Activated T-helper 1 cell treated with anti-CD3 and anti-CD28 coated beads, Interleukin-12 subunit alpha, Interleukin-12 subunit beta, Interleukin-2, Interleukin-4 antibody, amounts not matched to agents 30 ng/mL and 10 ng/mL and 1 ng/mL, durations not matched to agents 14 hours and 24 hours and 36 hours (primary cell): ENCODE data around the gene LRBA. TPM values are rescaled to one million over a fixed set of nuclear protein-coding genes. Genes with fewer than 3 reads are reported as not detected.
A peak's percentile ranks its signal among the peaks of the same experiment; 100 is the strongest.

Source experiments
- DNase-seq: peaks from one replicate; pipeline ENCODE4 v3.0.0; 2021; ENCODE audit warnings: low spot score
- H3K27ac Mint-ChIP-seq: one replicate; pipeline ENCODE4 v1.8.0; 2021; ENCODE audit warnings: mild to moderate bottlenecking, mixed read lengths
- H3K27me3 Mint-ChIP-seq: one replicate; pipeline ENCODE4 v1.8.0; 2022; ENCODE audit warnings: mild to moderate bottlenecking, moderate library complexity, mixed read lengths; ENCODE audit not compliant: insufficient read depth
- H3K36me3 Mint-ChIP-seq: one replicate; pipeline ENCODE4 v1.8.0; 2021; ENCODE audit warnings: low read depth, mixed read lengths
- H3K4me1 Mint-ChIP-seq: one replicate; pipeline ENCODE4 v1.8.0; 2021; ENCODE audit warnings: low read depth, mixed read lengths
- H3K4me3 Mint-ChIP-seq: one replicate; pipeline ENCODE4 v1.8.0; 2021; ENCODE audit warnings: mild to moderate bottlenecking, moderate library complexity, mixed read lengths
- H3K9me3 Mint-ChIP-seq: one replicate; pipeline ENCODE4 v1.8.0; 2021; ENCODE audit warnings: mixed read lengths
- intact Hi-C: fragments of 100-400 bp; cut with micrococcal nuclease; formaldehyde crosslinking; loops from one replicate; pipeline ENCODE4 v1.15.1; 2024
- total RNA-seq: library from RNA; stranded (reverse); gene quantifications from 2 replicates; pipeline ENCODE4 v1.2.3, GENCODE V29; 2022

The LRBA gene
- total RNA-seq, 1 donor from 2014 or later: 54.2 TPM

DNA sequence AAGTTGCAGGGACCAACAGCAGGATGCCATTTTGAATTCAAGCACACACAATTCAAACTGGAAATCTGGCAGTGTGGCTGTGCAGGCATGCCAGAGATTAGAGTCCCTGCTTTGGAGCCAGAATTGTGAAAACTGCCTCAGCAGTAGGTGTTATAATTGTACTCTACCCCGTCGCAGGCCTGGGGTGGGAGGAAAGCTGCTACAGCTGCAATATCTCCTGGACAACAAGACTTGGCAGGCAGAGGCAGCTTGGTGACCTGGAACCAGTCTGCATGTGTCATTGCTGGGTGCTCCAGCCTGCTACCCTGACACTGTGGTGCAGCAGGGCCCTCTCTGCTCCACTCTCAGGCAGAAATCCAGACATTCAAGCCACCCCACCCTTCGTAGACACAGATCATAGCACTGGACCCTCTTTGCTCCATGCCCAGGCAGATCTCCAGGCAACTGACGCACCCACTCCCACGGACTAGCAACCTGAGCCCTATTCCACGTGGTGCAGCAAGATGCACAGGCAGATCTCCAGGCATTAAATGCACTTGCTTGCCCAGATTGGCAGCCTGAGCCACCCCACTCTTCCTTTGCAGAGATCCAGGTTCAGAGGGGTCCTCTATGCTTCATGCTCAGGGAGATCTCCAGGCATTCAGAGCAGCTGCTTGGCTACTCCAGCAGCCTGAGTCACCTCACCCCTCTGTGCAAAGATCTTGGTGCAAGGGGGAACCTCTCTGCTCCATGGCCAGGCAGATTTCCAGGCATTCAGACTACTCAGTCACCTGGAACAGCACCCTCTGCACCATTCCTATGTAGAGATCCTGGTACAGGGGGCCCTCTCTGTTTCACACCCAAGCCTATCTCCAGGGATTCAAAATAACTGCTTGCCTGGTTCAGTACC lies 140.5 kb downstream of the LRBA start:
- Mint-ChIP-seq H3K4me3 (no peak overlapping the region), H3K36me3 (peaks cover 37% of the 10 kb centered on the region), H3K9me3 (peaks cover 11% of the 10 kb centered on the region), H3K27ac (no peak overlapping the region), H3K4me1 (no peaks in the 10 kb centered on the region), H3K27me3 (no peaks in the 10 kb centered on the region)
- intact Hi-C loops: no loop called here
- no peak for DNase-seq

DNA sequence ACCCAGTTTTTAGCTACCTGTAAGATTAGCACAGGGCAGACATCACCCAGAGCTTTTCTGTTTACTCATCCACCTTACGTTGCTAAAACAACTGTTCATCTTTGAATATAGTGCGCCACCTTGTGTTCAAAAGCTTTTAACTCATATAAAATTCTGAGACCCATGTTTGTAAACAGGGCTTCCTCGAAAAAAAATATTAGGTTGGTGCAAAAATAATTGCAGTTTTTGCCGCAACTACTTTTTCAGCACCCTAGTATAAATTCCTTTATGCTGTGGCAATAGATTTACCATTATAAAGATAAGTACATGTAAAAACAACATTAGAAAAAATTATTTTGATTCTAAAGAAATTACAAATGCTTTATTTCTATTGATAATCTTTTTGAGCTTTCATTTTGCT lies 147.9 kb downstream of the LRBA start:
- intact Hi-C loops: loop anchor here (1.0 to 5.0 kb wide), 5 partner anchors 280 to 886 kb away; no protein-coding TSS in a partner anchor
- no peak overlapping the region for H3K4me3 Mint-ChIP-seq
- H3K36me3 Mint-ChIP-seq: peaks cover 4% of the 10 kb centered on the region
- DNase-seq: peak; percentile 15
- H3K9me3 Mint-ChIP-seq: no peaks in the 10 kb centered on the region
- no peak overlapping the region for H3K27ac Mint-ChIP-seq
- H3K4me1 Mint-ChIP-seq: no peaks in the 10 kb centered on the region
- no peaks in the 10 kb centered on the region for H3K27me3 Mint-ChIP-seq

DNA sequence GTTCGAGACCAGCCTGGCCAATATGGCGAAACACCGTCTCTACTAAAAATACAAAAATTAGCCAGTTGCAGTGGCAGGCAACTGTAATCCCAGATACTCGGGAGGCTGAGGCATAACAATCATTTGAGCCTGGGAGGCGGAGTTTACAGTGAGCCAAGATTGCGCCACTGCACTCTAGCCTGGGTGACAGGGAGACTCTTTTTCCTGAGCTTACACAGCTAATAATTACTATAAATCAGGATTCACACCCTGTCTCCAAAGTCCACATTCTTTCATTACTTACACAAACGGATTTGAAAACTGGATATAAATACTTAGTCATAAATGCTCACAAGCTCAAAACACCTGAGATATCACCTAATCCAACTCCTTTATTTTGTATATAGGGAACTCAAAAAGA lies 151.6 kb downstream of the LRBA start:
- no peaks in the 10 kb centered on the region for H3K4me1 Mint-ChIP-seq
- H3K4me3 Mint-ChIP-seq: no peak overlapping the region
- H3K27ac Mint-ChIP-seq: no peak overlapping the region

DNA sequence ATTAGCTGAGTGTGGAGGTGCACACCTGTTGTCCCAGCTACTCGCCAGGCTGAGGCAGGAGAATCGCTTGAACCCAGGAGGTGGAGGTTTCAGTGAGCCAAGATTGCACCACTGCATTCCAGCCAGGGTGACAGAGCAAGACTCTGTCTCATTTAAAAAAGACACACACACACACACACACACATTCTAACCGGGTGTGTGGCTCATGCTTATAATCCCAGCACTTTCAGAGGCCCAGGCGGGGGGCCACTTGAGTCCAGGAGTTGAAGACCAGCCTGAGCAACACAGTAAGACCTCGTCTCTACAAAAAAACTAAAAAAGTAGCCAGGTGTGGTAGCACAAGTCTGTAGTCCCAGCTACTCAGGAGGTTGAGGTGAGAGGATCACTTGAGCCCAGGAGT lies 152.3 kb downstream of the LRBA start:
- Mint-ChIP-seq H3K4me1 (no peaks in the 10 kb centered on the region), H3K27me3 (no peaks in the 10 kb centered on the region), H3K27ac (no peak overlapping the region), H3K36me3 (no peaks in the 10 kb centered on the region), H3K9me3 (no peaks in the 10 kb centered on the region), H3K4me3 (no peak overlapping the region)
- intact Hi-C loops: no loop called here
- DNase-seq: no peak

More for the DNA sequence above, 151.6 kb downstream of the LRBA start:
- no peaks in the 10 kb centered on the region for H3K9me3 Mint-ChIP-seq
- intact Hi-C loops: no loop called here
- no peak for DNase-seq
- peaks cover 2% of the 10 kb centered on the region for H3K36me3 Mint-ChIP-seq
- no peaks in the 10 kb centered on the region for H3K27me3 Mint-ChIP-seq

DNA sequence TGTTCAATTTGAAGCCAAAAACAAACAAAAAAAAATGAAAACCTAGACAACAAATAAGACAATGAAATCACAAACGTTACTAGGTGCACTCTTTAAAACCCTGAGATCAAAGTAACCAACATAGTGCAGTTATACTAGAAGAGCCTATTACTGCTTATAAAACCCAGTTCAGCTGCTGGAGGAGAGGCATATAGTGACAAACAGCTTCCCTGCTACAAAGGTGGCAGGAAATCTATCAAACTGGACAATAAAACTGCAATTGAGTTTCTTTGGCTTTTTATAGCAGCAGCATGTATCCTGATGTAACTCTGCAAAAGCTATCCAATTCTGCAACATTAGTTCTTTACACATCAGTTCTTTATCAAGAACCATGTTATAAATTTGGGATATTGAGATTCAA lies 155.6 kb downstream of the LRBA start:
- no peaks in the 10 kb centered on the region for H3K36me3 Mint-ChIP-seq
- DNase-seq: no peak
- intact Hi-C loops: no loop called here
- no peaks in the 10 kb centered on the region for H3K27me3 Mint-ChIP-seq
- H3K27ac Mint-ChIP-seq: no peak overlapping the region
- H3K4me1 Mint-ChIP-seq: no peaks in the 10 kb centered on the region
- no peak overlapping the region for H3K4me3 Mint-ChIP-seq
- no peaks in the 10 kb centered on the region for H3K9me3 Mint-ChIP-seq

DNA sequence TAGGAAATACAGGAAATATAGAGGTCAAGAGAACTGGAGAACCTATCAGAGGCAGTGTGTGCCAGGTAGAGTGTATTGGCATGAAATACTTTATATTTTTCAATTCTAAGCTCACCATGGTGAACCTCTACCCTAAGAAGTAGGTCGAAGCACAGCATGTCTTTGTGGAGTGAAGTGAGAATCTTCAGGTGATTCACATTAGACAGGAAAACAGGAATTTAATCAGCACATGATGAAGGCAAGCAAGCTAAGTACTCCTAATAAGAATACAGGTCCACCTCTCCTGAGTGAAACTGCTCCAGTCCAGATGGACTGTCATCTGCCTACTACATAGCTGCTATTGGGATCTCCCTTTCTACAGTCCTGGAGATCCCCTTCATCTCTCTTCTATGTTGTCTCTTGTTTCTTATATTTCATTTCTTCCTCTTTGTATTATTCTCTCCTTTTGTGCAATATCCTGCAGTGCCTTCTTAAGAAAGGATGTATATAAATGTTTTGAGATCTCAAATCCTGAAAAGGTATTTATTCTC lies 159.0 kb downstream of the LRBA start:
- no peak overlapping the region for H3K27ac Mint-ChIP-seq
- peaks cover 13% of the 10 kb centered on the region for H3K36me3 Mint-ChIP-seq
- no peaks in the 10 kb centered on the region for H3K9me3 Mint-ChIP-seq
- H3K4me1 Mint-ChIP-seq: no peaks in the 10 kb centered on the region
- no peak overlapping the region for H3K4me3 Mint-ChIP-seq
- no peak for DNase-seq
- H3K27me3 Mint-ChIP-seq: no peaks in the 10 kb centered on the region
- intact Hi-C loops: no loop called here

DNA sequence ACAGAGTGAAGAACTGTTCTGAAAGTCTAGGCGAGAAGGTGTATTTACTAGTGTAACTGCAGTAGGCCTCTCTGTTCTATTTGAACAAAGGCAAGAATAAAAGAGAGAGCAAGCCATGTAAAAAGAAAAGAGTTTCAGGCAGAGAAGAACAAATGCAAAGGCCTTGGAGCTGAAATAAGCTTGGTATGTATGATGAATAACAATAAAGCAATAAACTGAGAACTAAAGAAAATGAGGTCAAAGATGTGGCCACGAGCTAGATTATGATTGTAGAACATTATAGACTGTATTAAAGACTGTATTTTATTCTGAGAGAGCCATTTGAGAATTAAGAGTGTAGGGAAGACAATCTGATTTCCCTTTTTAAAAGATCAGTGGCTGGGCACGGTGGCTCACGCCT lies 160.5 kb downstream of the LRBA start:
- H3K9me3 Mint-ChIP-seq: no peaks in the 10 kb centered on the region
- DNase-seq: no peak
- intact Hi-C loops: no loop called here
- no peak overlapping the region for H3K27ac Mint-ChIP-seq
- no peaks in the 10 kb centered on the region for H3K4me1 Mint-ChIP-seq
- peaks cover 20% of the 10 kb centered on the region for H3K36me3 Mint-ChIP-seq
- no peaks in the 10 kb centered on the region for H3K27me3 Mint-ChIP-seq
- no peak overlapping the region for H3K4me3 Mint-ChIP-seq

DNA sequence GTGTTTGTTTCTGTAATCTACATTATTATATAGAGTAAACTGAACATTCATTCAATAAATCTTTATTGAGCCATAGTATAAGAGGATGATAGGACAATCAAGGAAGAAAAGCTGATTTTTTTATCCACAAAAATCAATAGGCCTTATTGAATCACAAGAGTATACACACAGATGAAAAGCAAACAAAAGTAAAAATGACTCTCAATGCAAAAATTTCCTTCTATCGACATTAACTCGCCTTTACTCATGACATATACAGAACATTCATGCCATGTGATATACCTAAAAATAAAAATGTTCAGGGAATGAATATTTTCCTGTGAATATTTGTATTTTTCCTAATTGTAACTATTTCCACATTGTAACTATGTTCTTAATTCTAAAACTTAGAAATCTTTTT lies 161.2 kb downstream of the LRBA start:
- no peaks in the 10 kb centered on the region for H3K4me1 Mint-ChIP-seq
- H3K36me3 Mint-ChIP-seq: peaks cover 24% of the 10 kb centered on the region
- no peak overlapping the region for H3K4me3 Mint-ChIP-seq
- DNase-seq: no peak
- H3K27me3 Mint-ChIP-seq: no peaks in the 10 kb centered on the region
- H3K9me3 Mint-ChIP-seq: no peaks in the 10 kb centered on the region
- intact Hi-C loops: no loop called here
- no peak overlapping the region for H3K27ac Mint-ChIP-seq

DNA sequence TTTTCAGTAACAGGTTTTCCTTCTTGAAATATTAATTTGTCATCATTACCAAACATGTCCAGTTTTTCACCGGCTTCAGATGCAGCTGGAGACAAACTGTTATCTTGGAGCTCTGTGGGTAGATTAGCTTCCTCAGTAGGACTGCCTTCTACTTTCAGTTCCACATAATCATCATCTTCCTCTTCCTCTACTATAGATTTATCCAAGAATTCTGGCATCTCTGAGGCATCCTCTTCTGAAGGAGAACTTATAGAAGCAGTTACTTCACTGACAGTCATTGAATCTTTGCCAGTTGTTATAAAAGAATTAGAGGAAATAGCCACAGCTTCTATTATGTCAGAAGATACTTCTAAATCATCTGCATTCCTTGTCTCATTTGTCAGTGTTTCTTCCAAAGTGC lies 162.9 kb downstream of the LRBA start:
- Mint-ChIP-seq H3K36me3 (peaks cover 32% of the 10 kb centered on the region), H3K27me3 (no peaks in the 10 kb centered on the region), H3K4me3 (no peak overlapping the region), H3K4me1 (no peaks in the 10 kb centered on the region), H3K9me3 (no peaks in the 10 kb centered on the region), H3K27ac (no peak overlapping the region)
- DNase-seq: no peak
- intact Hi-C loops: no loop called here

DNA sequence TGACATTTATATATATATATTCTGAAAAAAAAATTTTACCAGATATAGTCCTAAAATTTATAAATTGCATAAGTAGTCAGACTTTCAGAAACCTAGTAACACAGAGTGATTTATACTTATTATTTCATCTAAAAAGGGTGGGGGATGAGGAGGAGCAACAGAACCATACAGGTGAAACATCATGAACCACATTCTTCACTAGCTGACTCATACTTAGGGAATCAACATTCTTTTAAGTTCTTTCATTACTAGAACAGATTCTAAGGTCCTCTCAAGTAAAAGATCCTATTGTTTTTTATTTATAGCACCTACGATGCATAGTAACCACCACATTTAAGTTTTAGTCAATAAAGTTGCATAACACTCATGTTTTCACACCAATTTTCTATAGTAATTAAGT lies 166.1 kb downstream of the LRBA start:
- DNase-seq: no peak
- Mint-ChIP-seq H3K4me1 (no peaks in the 10 kb centered on the region), H3K36me3 (peaks cover 43% of the 10 kb centered on the region), H3K27me3 (no peaks in the 10 kb centered on the region), H3K27ac (no peak overlapping the region), H3K4me3 (no peak overlapping the region), H3K9me3 (no peaks in the 10 kb centered on the region)
- intact Hi-C loops: no loop called here

DNA sequence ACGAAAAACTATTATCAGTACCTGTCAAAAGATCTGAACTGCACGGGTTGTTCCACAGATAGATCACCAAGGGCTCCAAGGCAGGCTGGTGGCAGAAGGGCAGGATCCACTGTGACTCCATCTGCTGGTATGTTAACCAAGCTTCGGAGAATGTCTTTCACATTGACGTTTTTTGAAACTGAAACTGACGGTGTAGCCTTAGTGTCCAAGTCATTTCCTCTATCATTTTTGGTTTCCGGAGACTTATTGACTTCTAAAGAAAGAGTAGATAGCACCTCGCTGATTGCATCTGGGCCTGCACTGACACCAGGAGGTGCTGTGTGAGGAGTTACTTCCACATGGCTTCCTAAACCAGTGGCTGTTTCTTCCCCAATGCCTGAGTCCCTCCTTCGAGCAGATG lies 186.9 kb downstream of the LRBA start:
- DNase-seq: peak; percentile 11
- peaks cover 22% of the 10 kb centered on the region for H3K4me1 Mint-ChIP-seq
- H3K27ac Mint-ChIP-seq: peak overlapping the region; percentile 78
- H3K36me3 Mint-ChIP-seq: peaks cover 42% of the 10 kb centered on the region
- no peaks in the 10 kb centered on the region for H3K27me3 Mint-ChIP-seq
- H3K4me3 Mint-ChIP-seq: peak overlapping the region; percentile 43
- no peaks in the 10 kb centered on the region for H3K9me3 Mint-ChIP-seq
- intact Hi-C loops: loop anchor here (1.0 kb wide), 1 partner anchor 10 kb away; no protein-coding TSS in a partner anchor

DNA sequence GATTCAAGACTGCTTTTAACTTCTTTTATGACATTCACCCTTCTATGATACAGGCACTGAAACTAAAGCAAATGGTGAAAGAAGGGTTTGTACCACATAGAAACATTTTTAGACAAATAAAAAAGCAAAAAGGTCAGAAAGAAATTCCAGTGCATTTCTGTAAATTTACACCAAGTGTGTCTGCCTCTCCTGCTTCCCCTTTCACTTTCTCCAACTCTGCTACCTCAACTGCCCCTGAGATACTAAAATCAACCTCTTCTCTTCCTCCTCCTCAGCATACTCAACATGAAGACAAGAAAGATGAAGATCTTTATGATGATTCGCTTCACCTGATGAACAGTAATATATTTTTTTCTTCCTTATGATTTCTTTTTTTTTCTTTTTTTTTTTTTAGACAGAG lies 187.9 kb downstream of the LRBA start:
- Mint-ChIP-seq H3K36me3 (peaks cover 43% of the 10 kb centered on the region), H3K4me1 (peaks cover 22% of the 10 kb centered on the region), H3K27me3 (no peaks in the 10 kb centered on the region), H3K9me3 (no peaks in the 10 kb centered on the region), H3K4me3 (no peak overlapping the region), H3K27ac (peak overlapping the region; percentile 44)
- DNase-seq: no peak
- intact Hi-C loops: no loop called here

DNA sequence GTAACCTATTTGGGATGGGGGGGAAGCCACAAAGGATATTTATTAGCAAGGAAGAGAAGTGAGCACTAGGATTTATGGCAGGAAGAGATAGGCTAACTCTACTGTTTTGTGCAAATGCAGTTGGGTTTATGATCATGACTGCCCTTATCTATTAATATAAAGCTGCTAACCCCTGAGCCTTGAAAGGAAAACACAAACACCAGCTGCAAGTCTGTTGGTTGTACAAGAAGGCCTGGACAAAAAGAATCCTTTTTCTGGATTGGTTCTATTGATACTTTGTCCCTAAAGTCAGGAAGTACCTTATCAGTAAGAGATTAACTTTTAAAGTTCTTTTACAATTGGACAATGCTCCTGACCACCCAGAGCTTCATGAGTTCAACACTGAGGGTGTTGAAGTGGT lies 188.8 kb downstream of the LRBA start:
- Mint-ChIP-seq H3K9me3 (no peaks in the 10 kb centered on the region), H3K27ac (no peak overlapping the region), H3K4me3 (no peak overlapping the region), H3K27me3 (no peaks in the 10 kb centered on the region), H3K4me1 (peaks cover 22% of the 10 kb centered on the region), H3K36me3 (peaks cover 45% of the 10 kb centered on the region)
- DNase-seq: no peak
- intact Hi-C loops: no loop called here
